ENCODE data around the gene DXO. TPM values are rescaled to one million over a fixed set of nuclear protein-coding genes. Genes with fewer than 3 reads are reported as not detected.

The DXO gene
- total and polyA plus RNA-seq, 2 of the 13 experiments (the other 11 are each of a cell fraction or from before 2014, with no cell fraction given), result 18.6 to 26.2 TPM

GRCh38 chr6:31945507-31946369, 26.2 kb downstream of the DXO start, which contains the start of gene CFB (continued):
- TF ChIP-seq ARNT2 (CRISPR knock-in tag; IDR thresholded peaks at IDR 0.05; ENCODE audit: low read depth) (peak; percentile 87), ZIK1 (CRISPR knock-in tag; IDR thresholded peaks at IDR 0.05; ENCODE audit: borderline replicate concordance, low read depth) (no peak; the same call in 1 of the 2 replicates), ZNF318 (CRISPR knock-in tag; IDR thresholded peaks at IDR 0.05) (no peak), NR1H2 (CRISPR knock-in tag; IDR thresholded peaks at IDR 0.05; ENCODE audit: borderline replicate concordance, low read depth) (no peak), THAP8 (CRISPR knock-in tag; IDR thresholded peaks at IDR 0.05; ENCODE audit: borderline replicate concordance) (no peak), ETS1 (CRISPR knock-in tag; IDR thresholded peaks at IDR 0.05) (no peak), TOE1 (CRISPR knock-in tag; IDR thresholded peaks at IDR 0.05) (peak; percentile 55), LRRFIP1 (CRISPR knock-in tag; conservative IDR thresholded peaks at IDR 0.05) (no peak), NFYB (CRISPR knock-in tag; IDR thresholded peaks at IDR 0.05) (peak; percentile 67), HDAC2 (CRISPR knock-in tag; IDR thresholded peaks at IDR 0.05) (peak; percentile 94), THAP11 (CRISPR knock-in tag; IDR thresholded peaks at IDR 0.05) (peak; percentile 78), FOXA1 (IDR thresholded peaks at IDR 0.05) (peak; percentile 75), FOXA1 (CRISPR knock-in tag; IDR thresholded peaks at IDR 0.05) (peak; percentile 96), PRPF4 (IDR thresholded peaks at IDR 0.05; ENCODE audit: low read depth, low read length, poor library complexity, severe bottlenecking) (peak; percentile 89), SOX13 (IDR thresholded peaks at IDR 0.05) (0 out of 2 replicates have a peak, but pooled peaks have one; percentile 12), SOX13 (CRISPR knock-in tag; conservative IDR thresholded peaks at IDR 0.05 in 1 of 2, IDR thresholded peaks at IDR 0.05 in 1 of 2) (peak in 1 of 2 experiments; percentile 84; a peak in 2 of 4 replicates)

All from HepG2 (cell line).